PC-9 (cell line): ENCODE results near the gene DRAXIN. TPM values are rescaled to one million over a fixed set of nuclear protein-coding genes. Genes with fewer than 3 reads are reported as not detected.

Experiments
- BruUV-seq: library from RNA; stranded (reverse); fragments of 400-500 nt; replicated peaks from 2 replicates; lab custom pipeline; 2021; lab: Mats Ljungman, UMichigan
- CTCF ChIA-PET: fragments of 300-600 bp; sonication (Branson Sonifier 250); formaldehyde crosslinking; loops from one replicate; lab custom pipeline; 2022; ENCODE audit warnings: antibody characterized with exemption; lab: Charles Lee
- POLR2A ChIA-PET: fragments of 300-600 bp; sonication (Branson Sonifier 250); formaldehyde crosslinking; loops from one replicate; lab custom pipeline; 2022; ENCODE audit warnings: antibody characterized with exemption; ENCODE audit not compliant: unreplicated experiment; lab: Charles Lee
- DNase-seq, 2 experiments: peaks; one replicate each; pipeline versions ENCODE4 v3.0.0 to v3.0.0-alpha.2; 2015 to 2022; ENCODE audit warnings: mixed read lengths in 1 of 2
- H2AFZ ChIP-seq: fragments of 200-600 bp; sonication (generic); 2 replicates; pipeline ENCODE4 v1.8.1; 2017; ENCODE audit warnings: antibody characterized with exemption
- H3F3A ChIP-seq: fragments of 200-600 bp; sonication (generic); 2 replicates; pipeline ENCODE4 v1.8.1; 2017; ENCODE audit warnings: antibody characterized with exemption, mild to moderate bottlenecking, low read depth; ENCODE audit not compliant: insufficient read depth
- H3K27ac ChIP-seq: fragments of 200-600 bp; sonication (generic); 2 replicates; pipeline ENCODE4 v1.6.1; 2016; ENCODE audit warnings: mixed run types
- H3K27me3 ChIP-seq: fragments of 200-600 bp; sonication (generic); 2 replicates; pipeline ENCODE4 v1.6.1; 2016; ENCODE audit warnings: low read depth, mixed run types; ENCODE audit not compliant: insufficient read depth
- H3K36me3 ChIP-seq: fragments of 200-600 bp; sonication (generic); 2 replicates; pipeline ENCODE4 v1.6.1; 2016; ENCODE audit warnings: low read depth, mixed run types
- H3K4me1 ChIP-seq: fragments of 200-600 bp; sonication (generic); replicated peaks from 2 replicates; pipeline ENCODE4 v1.6.1; 2016; ENCODE audit warnings: mixed run types; ENCODE audit not compliant: insufficient read depth
- H3K4me2 ChIP-seq: fragments of 200-600 bp; sonication (generic); 2 replicates; pipeline ENCODE4 v1.6.1; 2017; ENCODE audit warnings: mixed run types
- H3K4me3 ChIP-seq: fragments of 200-600 bp; sonication (generic); 2 replicates; pipeline ENCODE4 v1.6.1; 2016; ENCODE audit warnings: mixed run types
- H3K79me2 ChIP-seq: fragments of 200-600 bp; sonication (generic); 2 replicates; pipeline ENCODE4 v1.6.1; 2017; ENCODE audit warnings: low read depth, mixed run types
- H3K9me2 ChIP-seq: fragments of 200-600 bp; sonication (generic); 2 replicates; pipeline ENCODE4 v1.8.1; 2017; ENCODE audit warnings: mild to moderate bottlenecking; ENCODE audit not compliant: insufficient read depth
- H3K9me3 ChIP-seq: fragments of 200-600 bp; sonication (generic); 2 replicates; pipeline ENCODE4 v1.8.1; 2016; ENCODE audit warnings: low read depth; ENCODE audit not compliant: insufficient read depth
- H4K20me1 ChIP-seq: fragments of 200-600 bp; sonication (generic); 2 replicates; pipeline ENCODE4 v1.8.1; 2017; ENCODE audit not compliant: insufficient read depth
- CTCF ChIP-seq: fragments of 200-600 bp; sonication (generic); conservative IDR thresholded peaks from 2 replicates; pipeline ENCODE4 v1.6.1; 2017; ENCODE audit warnings: mixed run types, antibody characterized with exemption, mild to moderate bottlenecking, moderate library complexity
- EZH2 ChIP-seq: fragments of 200-600 bp; sonication (generic); IDR thresholded peaks from 2 replicates; pipeline ENCODE4 v1.8.0; 2017; ENCODE audit warnings: antibody characterized with exemption, low read depth
- intact Hi-C: fragments of 100-400 bp; cut with micrococcal nuclease; formaldehyde crosslinking; loops from one replicate; pipeline ENCODE4 v1.10.0; 2022; ENCODE audit not compliant: unreplicated experiment
- total RNA-seq: library from RNA; stranded (reverse); gene quantifications from 2 replicates; pipeline ENCODE4 v1.2.3, GENCODE V29; 2021

The DRAXIN gene
- total RNA-seq, 1 experiment from 2014 or later = not detected

GRCh38 chr1:11771481-11772043 lies 80.1 kb downstream of the DRAXIN start:
- Histone ChIP-seq H3K9me2 (no peaks in the 10 kb centered on the region), H3K4me3 (no peak overlapping the region), H3F3A (no peaks in the 10 kb centered on the region), H4K20me1 (no peaks in the 10 kb centered on the region), H2AFZ (no peak overlapping the region), H3K4me2 (no peak overlapping the region), H3K36me3 (no peaks in the 10 kb centered on the region), H3K27ac (no peak overlapping the region), H3K4me1 (no peaks in the 10 kb centered on the region), H3K9me3 (no peaks in the 10 kb centered on the region), H3K79me2 (no peaks in the 10 kb centered on the region), H3K27me3 (no peaks in the 10 kb centered on the region)
- intact Hi-C loops = no loop called here
- TF ChIP-seq EZH2 (no peak), CTCF (no peak)
- POLR2A ChIA-PET = interaction anchor here (0.8 kb wide), 1 partner anchor 50 kb away, joined by 5 read pairs; no protein-coding TSS in a partner anchor
- BruUV-seq = no TSS peak
- CTCF ChIA-PET = no interaction called here
- no peak for DNase-seq

GRCh38 chr1:11772458-11772857 lies 80.9 kb downstream of the DRAXIN start:
- no TSS peak for BruUV-seq
- Histone ChIP-seq H3K4me2 (no peak overlapping the region), H2AFZ (no peak overlapping the region), H3K27me3 (no peaks in the 10 kb centered on the region), H3K9me3 (no peaks in the 10 kb centered on the region), H3K79me2 (no peaks in the 10 kb centered on the region), H3F3A (no peaks in the 10 kb centered on the region), H3K4me3 (no peak overlapping the region), H4K20me1 (no peaks in the 10 kb centered on the region), H3K4me1 (no peaks in the 10 kb centered on the region), H3K9me2 (no peaks in the 10 kb centered on the region), H3K36me3 (no peaks in the 10 kb centered on the region), H3K27ac (no peak overlapping the region)
- no peak for TF ChIP-seq EZH2
- CTCF ChIA-PET = no interaction called here
- POLR2A ChIA-PET = no interaction called here
- intact Hi-C loops = no loop called here
- no peak for DNase-seq

GRCh38 chr1:11774753-11775152 lies 83.2 kb downstream of the DRAXIN start:
- no peaks in the 10 kb centered on the region for H4K20me1 ChIP-seq
- TF ChIP-seq EZH2 (no peak), CTCF (no peak)
- H3K4me3 ChIP-seq = no peak overlapping the region
- H3K9me2 ChIP-seq = no peaks in the 10 kb centered on the region
- H3K27me3 ChIP-seq = no peaks in the 10 kb centered on the region
- no peak for DNase-seq
- CTCF ChIA-PET = no interaction called here
- no peaks in the 10 kb centered on the region for H3K4me1 ChIP-seq
- no TSS peak for BruUV-seq
- H2AFZ ChIP-seq = no peak overlapping the region
- H3K9me3 ChIP-seq = no peaks in the 10 kb centered on the region
- no peaks in the 10 kb centered on the region for H3K79me2 ChIP-seq
- no peaks in the 10 kb centered on the region for H3K36me3 ChIP-seq
- intact Hi-C loops = no loop called here
- H3F3A ChIP-seq = no peaks in the 10 kb centered on the region
- POLR2A ChIA-PET = no interaction called here
- no peak overlapping the region for H3K4me2 ChIP-seq
- H3K27ac ChIP-seq = no peak overlapping the region

Other genes with a start within 250 kb of the DRAXIN start
- not detected in 2 replicates for gene DISP3, start 212.6 kb upstream of the DRAXIN start, total RNA-seq
- gene FBXO2, start 37.3 kb upstream of the DRAXIN start, total RNA-seq = 40.3 and 74.0 TPM in 2 replicates
- gene FBXO44, start 36.8 kb upstream of the DRAXIN start, total RNA-seq = 31.9 and 32.4 TPM in 2 replicates
- gene FBXO6, start 27.5 kb upstream of the DRAXIN start, total RNA-seq = 4.4 and 7.1 TPM in 2 replicates
- 52.9 and 58.9 TPM in 2 replicates for gene MAD2L2, start 10.6 kb upstream of the DRAXIN start, total RNA-seq
- gene AGTRAP, start 44.4 kb downstream of the DRAXIN start, total RNA-seq = 75.5 and 77.7 TPM in 2 replicates
- gene C1orf167, start 70.5 kb downstream of the DRAXIN start, total RNA-seq = not detected in 2 replicates
- gene MTHFR, start 114.3 kb downstream of the DRAXIN start, total RNA-seq = 15.8 and 22.2 TPM in 2 replicates
- 14.8 and 16.7 TPM in 2 replicates for gene CLCN6, start 114.5 kb downstream of the DRAXIN start, total RNA-seq
- gene NPPA, start 156.1 kb downstream of the DRAXIN start, total RNA-seq = not detected in 2 replicates
- not detected in 2 replicates for gene NPPB, start 167.2 kb downstream of the DRAXIN start, total RNA-seq
- gene KIAA2013, start 234.7 kb downstream of the DRAXIN start, total RNA-seq = 38.7 and 44.2 TPM in 2 replicates
- gene PLOD1, start 243.0 kb downstream of the DRAXIN start, total RNA-seq = 64.1 and 65.0 TPM in 2 replicates